ENCODE data around the gene HECTD2.
"Not testable (repeated sequence)": the region's sequence is repeated elsewhere in the genome, so short reads cannot be mapped to it uniquely, and the experiment has no call there.

HECTD2 gene

GRCh38 chr10:91380873-91381256 lies 29.3 kb upstream of the HECTD2 start:
- no peak overlapping the region for H3K27ac ChIP-seq
- H3K9me3 ChIP-seq (ENCODE audit: low read depth, low read length): no peaks in the 10 kb centered on the region
- TF ChIP-seq FOXP2 (optimal IDR thresholded peaks at IDR 0.05; ENCODE audit: control extremely low read depth, extremely low read length, insufficient read depth): no peak
- no peak for TF ChIP-seq EZH2 (IDR thresholded peaks at IDR 0.05)
- no peak for TF ChIP-seq POLR2AphosphoS5 (IDR thresholded peaks at IDR 0.05; ENCODE audit: borderline replicate concordance, low read depth, low read length)
- H3K4me3 ChIP-seq: no peak overlapping the region
- H3K9ac ChIP-seq (ENCODE audit: insufficient read length): no peak overlapping the region
- no peaks in the 10 kb centered on the region for H3K36me3 ChIP-seq (ENCODE audit: insufficient read depth, low read length)
- no peak for DNase-seq (ENCODE audit: low read depth, low spot score)

GRCh38 chr10:91381257-91381891 lies 28.8 kb upstream of the HECTD2 start:
- Histone ChIP-seq H3K36me3 (ENCODE audit: insufficient read depth, low read length) (no peaks in the 10 kb centered on the region), H3K4me3 (no peak overlapping the region), H3K9me3 (ENCODE audit: low read depth, low read length) (no peaks in the 10 kb centered on the region), H3K27ac (no peak overlapping the region), H3K9ac (ENCODE audit: insufficient read length) (no peak overlapping the region)
- no peak for DNase-seq (ENCODE audit: low read depth, low spot score)
- TF ChIP-seq EZH2 (IDR thresholded peaks at IDR 0.05) (no peak), FOXP2 (optimal IDR thresholded peaks at IDR 0.05; ENCODE audit: control extremely low read depth, extremely low read length, insufficient read depth) (no peak)

- Histone ChIP-seq H3K27ac (no peak overlapping the region), H3K36me3 (ENCODE audit: insufficient read depth, low read length) (no peaks in the 10 kb centered on the region)
- DNase-seq (ENCODE audit: low read depth, low spot score): no peak
Observed at GRCh38 chr10:91385306-91386085, 24.6 kb upstream of the HECTD2 start.

GRCh38 chr10:91389636-91390512 lies 20.3 kb upstream of the HECTD2 start:
- TF ChIP-seq EZH2 (IDR thresholded peaks at IDR 0.05): no peak
- no peak for TF ChIP-seq POLR2AphosphoS5 (IDR thresholded peaks at IDR 0.05; ENCODE audit: borderline replicate concordance, low read depth, low read length)
- no peak for TF ChIP-seq FOXP2 (optimal IDR thresholded peaks at IDR 0.05; ENCODE audit: control extremely low read depth, extremely low read length, insufficient read depth)
- H3K9ac ChIP-seq (ENCODE audit: insufficient read length): no peak overlapping the region
- no peaks in the 10 kb centered on the region for H3K36me3 ChIP-seq (ENCODE audit: insufficient read depth, low read length)
- no peak for DNase-seq (ENCODE audit: low read depth, low spot score)
- H3K9me3 ChIP-seq (ENCODE audit: low read depth, low read length): no peaks in the 10 kb centered on the region
- no peak overlapping the region for H3K27ac ChIP-seq
- H3K4me3 ChIP-seq: peak overlapping the region; percentile 57

More at GRCh38 chr10:91385306-91386085, 24.6 kb upstream of the HECTD2 start:
- H3K9ac ChIP-seq (ENCODE audit: insufficient read length): no peak overlapping the region
- H3K4me3 ChIP-seq: no peak overlapping the region
- TF ChIP-seq EZH2 (IDR thresholded peaks at IDR 0.05) (no peak), FOXP2 (optimal IDR thresholded peaks at IDR 0.05; ENCODE audit: control extremely low read depth, extremely low read length, insufficient read depth) (no peak), POLR2AphosphoS5 (IDR thresholded peaks at IDR 0.05; ENCODE audit: borderline replicate concordance, low read depth, low read length) (no peak)
- H3K9me3 ChIP-seq (ENCODE audit: low read depth, low read length): no peaks in the 10 kb centered on the region

- not testable (repeated sequence) for H3K4me3 ChIP-seq; DNase-seq (ENCODE audit: low read depth, low spot score); H3K9me3 ChIP-seq (ENCODE audit: low read depth, low read length); H3K36me3 ChIP-seq (ENCODE audit: insufficient read depth, low read length); H3K27ac ChIP-seq; H3K9ac ChIP-seq (ENCODE audit: insufficient read length)
Observed at GRCh38 chr10:91390513-91390825, 19.7 kb upstream of the HECTD2 start.

- Histone ChIP-seq H3K9me3 (ENCODE audit: low read depth, low read length) (no peaks in the 10 kb centered on the region), H3K36me3 (ENCODE audit: insufficient read depth, low read length) (no peaks in the 10 kb centered on the region), H3K9ac (ENCODE audit: insufficient read length) (no peak overlapping the region), H3K4me3 (no peak overlapping the region), H3K27ac (no peak overlapping the region)
- DNase-seq (ENCODE audit: low read depth, low spot score): no peak
- TF ChIP-seq POLR2AphosphoS5 (IDR thresholded peaks at IDR 0.05; ENCODE audit: borderline replicate concordance, low read depth, low read length) (no peak), EZH2 (IDR thresholded peaks at IDR 0.05) (no peak), FOXP2 (optimal IDR thresholded peaks at IDR 0.05; ENCODE audit: control extremely low read depth, extremely low read length, insufficient read depth) (no peak)
Observed at GRCh38 chr10:91391920-91392319, 18.2 kb upstream of the HECTD2 start.

GRCh38 chr10:91406322-91406721 lies 3.8 kb upstream of the HECTD2 start:
- no peaks in the 10 kb centered on the region for H3K36me3 ChIP-seq (ENCODE audit: insufficient read depth, low read length)
- H3K9ac ChIP-seq (ENCODE audit: insufficient read length): no peak overlapping the region
- H3K9me3 ChIP-seq (ENCODE audit: low read depth, low read length): no peaks in the 10 kb centered on the region
- no peak overlapping the region for H3K4me3 ChIP-seq
- DNase-seq (ENCODE audit: low read depth, low spot score): no peak
- TF ChIP-seq FOXP2 (optimal IDR thresholded peaks at IDR 0.05; ENCODE audit: control extremely low read depth, extremely low read length, insufficient read depth) (no peak), EZH2 (IDR thresholded peaks at IDR 0.05) (no peak), POLR2AphosphoS5 (IDR thresholded peaks at IDR 0.05; ENCODE audit: borderline replicate concordance, low read depth, low read length) (no peak)
- H3K27ac ChIP-seq: no peak overlapping the region

- no peak for DNase-seq (ENCODE audit: low read depth, low spot score)
- H3K9ac ChIP-seq (ENCODE audit: insufficient read length): peak overlapping the region; percentile 93
- no peak for TF ChIP-seq FOXP2 (optimal IDR thresholded peaks at IDR 0.05; ENCODE audit: control extremely low read depth, extremely low read length, insufficient read depth)
- no peak for TF ChIP-seq POLR2AphosphoS5 (IDR thresholded peaks at IDR 0.05; ENCODE audit: borderline replicate concordance, low read depth, low read length)
- no peak for TF ChIP-seq EZH2 (IDR thresholded peaks at IDR 0.05)
- H3K9me3 ChIP-seq (ENCODE audit: low read depth, low read length): no peaks in the 10 kb centered on the region
- H3K4me3 ChIP-seq: peak overlapping the region; percentile 85
- H3K27ac ChIP-seq: peak overlapping the region; percentile 88
- no peaks in the 10 kb centered on the region for H3K36me3 ChIP-seq (ENCODE audit: insufficient read depth, low read length)
Observed at GRCh38 chr10:91409069-91409868, 875 bp upstream of the HECTD2 start.
